Kidney tubule cell (primary cell): ENCODE measurements around the gene NR2F1.
"Not testable (repeated sequence)": the region's sequence is repeated elsewhere in the genome, so short reads cannot be mapped to it uniquely, and the experiment has no call there.

Experiments used
- DNase-seq: peaks from one replicate; pipeline ENCODE4 v3.0.0-alpha.2; 2018; ENCODE audit warnings: low spot score

The NR2F1 gene

DNA sequence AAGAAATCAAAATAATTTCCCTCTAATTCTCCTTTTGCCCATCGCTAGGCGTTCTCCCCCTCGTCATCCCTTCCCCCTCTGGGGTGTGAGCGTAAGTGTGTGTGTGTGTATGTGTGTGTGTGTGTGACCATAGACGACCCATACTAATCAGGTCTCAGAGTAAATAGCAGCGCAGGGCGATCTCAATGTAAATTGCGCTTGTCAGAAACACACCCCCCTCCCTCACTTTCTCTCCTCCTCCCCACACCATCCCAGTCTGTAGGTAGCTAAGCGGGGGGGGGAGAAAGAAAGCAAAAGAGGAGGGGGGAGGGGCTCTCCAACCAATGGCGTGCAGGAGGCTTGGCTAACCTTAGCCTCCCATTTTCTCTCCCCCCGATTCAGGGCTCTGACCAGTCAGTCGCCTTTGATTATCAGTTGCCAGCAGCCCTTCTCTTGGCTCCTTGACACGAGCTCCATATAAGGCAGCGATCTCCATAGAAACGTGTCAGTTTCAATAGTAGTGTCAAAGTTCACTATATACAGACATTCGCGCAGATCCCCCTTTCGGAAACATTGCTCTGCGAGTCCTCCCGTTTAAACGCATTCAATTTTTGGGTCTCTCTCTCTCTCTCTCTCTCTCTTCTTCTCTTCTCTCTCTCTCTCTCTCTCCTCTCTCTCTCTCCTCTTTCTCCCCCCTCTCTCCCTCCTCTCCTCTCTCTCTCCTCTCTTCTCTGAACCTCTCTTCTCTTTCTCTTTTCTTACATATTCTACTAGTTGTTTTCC is at the start of gene NR2F1:
Gene NR2F1, plus strand, starts transcription at position 546 of the 762 bp plus-strand sequence. CDS start 1,802 bp downstream, outside the sequence.
- DNase-seq = peak; percentile 87

DNA sequence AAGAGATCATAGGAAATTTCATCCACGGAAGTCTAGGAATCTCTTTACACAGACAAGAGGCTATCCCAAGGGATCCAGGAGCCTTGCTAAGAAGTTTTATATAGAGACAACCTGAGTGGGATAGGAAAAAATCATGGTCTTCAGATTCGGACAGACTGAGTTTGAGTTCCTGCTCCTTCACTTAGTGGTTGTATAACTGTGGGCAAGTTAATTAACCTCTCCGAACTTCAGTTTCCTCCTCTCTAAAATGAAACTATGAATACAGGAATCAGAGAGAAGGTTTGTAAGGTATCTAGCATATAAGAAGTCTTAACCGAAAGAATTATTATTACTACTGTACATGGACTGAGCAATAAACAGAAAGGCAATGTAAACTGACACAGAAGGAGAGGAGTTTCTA is 37.1 kb upstream of the NR2F1 start:
- DNase-seq = no peak

DNA sequence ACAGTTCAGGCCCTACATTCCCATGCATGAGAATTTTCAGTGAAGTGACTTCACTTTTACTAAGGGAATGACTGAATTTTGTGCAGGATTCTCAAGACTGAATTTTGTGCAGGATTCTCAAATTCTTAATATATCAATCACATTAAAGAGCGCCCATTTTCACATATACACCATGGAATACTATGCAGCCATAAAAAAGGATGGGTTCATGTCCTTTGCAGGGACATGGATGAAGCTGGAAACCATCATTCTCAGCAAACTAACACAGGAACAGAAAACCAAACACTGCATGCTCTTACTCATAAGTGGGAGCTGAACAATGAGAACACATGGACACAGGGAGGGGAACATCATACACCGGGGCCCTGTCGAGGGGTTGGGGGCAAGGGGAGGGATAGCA is 33.4 kb upstream of the NR2F1 start:
- not testable (repeated sequence) for DNase-seq

- DNase-seq = no peak
These were observed 25.9 kb upstream of the NR2F1 start for GRCh38 chr5:93557021-93557604.

DNA sequence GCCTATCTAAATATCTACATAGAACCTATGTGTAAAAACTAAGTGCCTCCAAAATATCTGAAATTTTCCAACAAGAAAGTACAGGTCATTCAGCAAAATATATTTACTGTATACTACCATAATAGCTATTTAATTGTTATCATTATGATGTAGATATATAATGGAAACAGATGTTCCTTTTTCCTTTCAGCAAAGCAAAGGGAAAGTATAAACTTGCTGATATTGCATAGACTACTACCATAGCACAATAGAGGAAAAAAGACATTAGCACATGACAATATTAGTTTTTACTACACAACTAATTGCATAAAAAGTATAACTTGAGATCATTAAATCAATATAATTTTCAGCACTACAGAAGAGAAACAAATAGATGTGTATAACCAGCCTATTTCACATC is 16.9 kb upstream of the NR2F1 start:
- DNase-seq = no peak

- no peak for DNase-seq
These were observed 15.6 kb upstream of the NR2F1 start for GRCh38 chr5:93567424-93567823.

DNA sequence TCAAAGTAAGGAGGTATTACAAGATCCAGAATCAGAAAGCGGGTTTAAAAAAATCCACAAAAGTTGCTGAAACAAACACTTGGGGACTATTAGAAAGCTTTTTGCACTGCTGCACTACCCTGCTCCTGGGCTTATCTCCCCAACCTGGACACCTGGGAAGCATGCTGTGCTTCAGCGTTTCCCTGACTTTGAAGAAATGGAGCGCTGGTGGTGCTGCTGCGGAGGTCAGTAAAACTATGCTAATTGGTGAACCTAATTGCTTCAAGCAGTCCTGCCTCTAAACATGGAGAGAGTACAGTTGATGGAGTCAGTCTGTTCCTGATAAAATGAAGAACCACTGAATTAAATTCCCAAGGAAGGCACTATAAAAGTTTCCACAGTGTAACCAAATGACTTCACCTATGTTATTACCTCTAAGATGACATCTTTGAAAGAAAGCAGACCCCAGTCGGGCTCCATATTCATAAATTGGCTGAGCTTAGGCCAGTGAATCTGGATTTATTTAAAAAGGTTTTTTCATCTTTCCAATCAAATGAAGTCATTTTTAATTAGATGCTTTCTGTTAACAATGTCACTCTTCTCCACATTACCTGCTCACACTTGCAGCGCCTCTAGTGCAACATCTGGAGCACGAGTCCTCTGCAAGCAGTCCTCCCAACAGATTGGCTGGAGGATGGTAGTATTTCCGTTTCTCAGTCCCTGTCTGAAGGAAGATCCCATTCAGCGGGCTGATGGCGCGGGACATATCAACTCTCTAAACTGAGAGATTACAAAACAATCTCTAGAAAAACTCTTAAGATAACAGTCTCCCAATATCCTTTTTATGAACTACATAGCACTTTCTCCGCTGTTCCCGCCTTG is 13.5 kb upstream of the NR2F1 start:
- no peak for DNase-seq

- no peak for DNase-seq
These were observed 12.5 kb upstream of the NR2F1 start for GRCh38 chr5:93570294-93571113.

GRCh38 chr5:93571114-93571949 is 11.7 kb upstream of the NR2F1 start:
- no peak for DNase-seq

GRCh38 chr5:93572101-93572607 is 10.9 kb upstream of the NR2F1 start:
- peak; percentile 8 for DNase-seq

DNA sequence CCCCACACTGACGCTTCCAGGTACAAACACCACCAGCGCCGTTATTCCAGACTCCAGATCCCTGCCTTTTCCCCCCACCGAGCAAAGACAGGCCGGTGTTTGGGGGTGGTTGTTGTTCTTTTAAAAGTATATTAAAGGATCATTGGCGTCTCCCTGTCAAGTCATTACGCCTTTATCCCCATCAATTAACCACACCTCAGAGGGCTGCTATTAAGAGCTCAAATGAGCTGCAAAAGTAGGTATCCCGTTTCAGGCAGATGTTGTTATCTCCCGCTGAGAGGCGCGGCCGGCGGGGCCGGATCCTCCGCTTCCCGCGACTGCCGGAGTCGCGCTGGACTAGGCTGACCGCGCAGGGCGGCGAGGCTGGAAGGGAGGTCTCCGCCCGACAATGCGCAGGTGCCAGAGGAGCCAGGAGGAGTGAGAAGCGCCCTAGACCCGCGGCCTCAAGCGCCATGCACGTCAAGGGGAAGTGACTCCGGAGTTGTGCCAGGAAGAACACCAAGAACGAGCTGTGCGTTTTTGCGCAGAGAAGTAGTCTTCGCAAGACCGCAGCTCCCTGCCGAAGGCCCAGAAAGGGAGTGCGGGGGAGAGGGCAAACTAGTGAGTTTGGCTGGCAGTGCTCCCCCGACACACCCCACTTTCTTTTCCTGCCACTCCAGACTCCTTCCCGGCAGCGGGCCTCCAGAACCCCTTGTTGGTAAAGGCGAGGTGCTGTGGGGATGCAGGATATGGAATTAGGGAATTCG is 10.2 kb upstream of the NR2F1 start:
- peak; percentile 20 for DNase-seq

GRCh38 chr5:93573354-93574351 is 9.4 kb upstream of the NR2F1 start:
- DNase-seq = no peak

DNA sequence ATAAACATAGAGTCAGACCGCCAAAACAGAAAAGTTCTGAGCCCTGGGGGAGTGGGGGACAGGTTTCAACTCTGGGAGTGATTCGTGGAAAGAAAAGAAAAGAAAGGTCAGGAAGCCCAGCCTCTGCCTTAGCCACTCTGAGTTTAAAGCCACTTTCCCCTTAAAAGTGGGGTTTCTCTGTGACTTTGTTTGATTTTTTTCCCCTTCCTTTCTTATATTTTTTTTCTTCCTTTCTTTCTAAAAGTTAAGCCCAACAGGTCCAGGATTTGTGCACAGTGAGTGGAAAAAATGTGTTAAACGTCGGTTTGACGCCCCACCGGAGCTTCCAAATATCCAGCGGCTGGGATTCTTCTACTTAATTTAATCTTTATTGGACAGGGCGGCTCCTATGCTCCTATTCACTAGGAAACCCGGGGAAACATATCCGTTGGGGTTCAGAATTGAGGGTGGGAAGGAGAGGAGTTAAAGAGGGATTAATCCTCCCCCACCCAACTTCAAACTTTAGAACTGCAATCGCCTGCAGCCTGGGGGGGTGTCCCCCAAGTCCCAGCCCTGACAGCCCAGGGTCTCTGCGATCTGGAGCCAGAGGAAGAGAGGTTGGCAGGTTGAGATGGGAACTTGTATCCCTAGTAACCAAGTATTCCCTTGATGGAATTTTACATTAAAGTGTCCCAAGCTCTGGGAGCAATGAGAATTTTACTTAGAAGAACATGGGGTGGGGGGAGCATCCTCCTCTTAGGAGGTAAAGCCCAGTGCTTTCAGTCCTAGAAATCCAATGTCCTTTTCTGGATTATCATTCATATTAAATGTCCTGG is 8.3 kb upstream of the NR2F1 start:
- DNase-seq = no peak

DNA sequence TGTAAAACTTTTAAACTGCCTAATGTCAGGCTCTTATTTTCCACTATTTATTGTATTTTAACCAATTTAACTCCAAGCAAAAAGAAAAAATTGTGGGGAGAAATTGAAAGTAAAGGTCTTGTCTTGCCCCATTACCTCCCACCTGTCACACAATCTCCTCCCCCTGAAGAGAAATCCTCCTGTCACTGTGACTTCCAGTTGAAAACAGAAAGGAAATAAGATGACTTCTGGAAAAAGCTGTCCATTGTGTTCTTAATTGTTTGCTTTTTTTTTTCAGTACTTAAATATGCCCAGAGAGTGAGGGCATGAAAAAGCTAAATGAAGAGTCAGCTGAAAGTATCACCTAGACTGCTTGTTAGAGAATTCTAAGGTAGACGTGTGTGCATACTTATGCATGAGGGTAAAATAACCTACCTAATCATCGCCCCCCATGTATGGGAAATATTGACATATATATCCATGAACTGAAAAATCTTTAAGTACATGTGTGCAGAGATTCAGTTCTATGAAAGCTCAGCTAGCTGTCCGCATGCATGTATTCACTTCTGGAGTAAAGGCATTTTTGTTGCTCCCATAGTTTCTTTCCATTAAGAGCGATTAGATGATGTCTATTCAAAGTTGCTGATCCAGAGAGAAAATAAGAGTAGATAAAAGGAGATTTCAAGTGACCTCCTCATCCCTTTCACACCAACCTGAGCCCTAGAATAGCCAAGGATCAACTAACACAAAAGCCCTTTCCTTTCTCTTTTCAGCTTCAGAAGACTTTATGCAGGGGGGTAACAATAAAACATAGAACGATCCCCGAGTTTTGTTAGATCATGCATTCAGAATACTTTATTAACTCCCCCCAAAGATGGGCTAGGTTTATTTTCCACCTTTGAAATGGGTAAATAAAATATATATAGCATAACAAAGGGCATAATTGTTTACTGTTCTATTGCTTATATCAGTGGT is 7.3 kb upstream of the NR2F1 start:
- DNase-seq = no peak

DNA sequence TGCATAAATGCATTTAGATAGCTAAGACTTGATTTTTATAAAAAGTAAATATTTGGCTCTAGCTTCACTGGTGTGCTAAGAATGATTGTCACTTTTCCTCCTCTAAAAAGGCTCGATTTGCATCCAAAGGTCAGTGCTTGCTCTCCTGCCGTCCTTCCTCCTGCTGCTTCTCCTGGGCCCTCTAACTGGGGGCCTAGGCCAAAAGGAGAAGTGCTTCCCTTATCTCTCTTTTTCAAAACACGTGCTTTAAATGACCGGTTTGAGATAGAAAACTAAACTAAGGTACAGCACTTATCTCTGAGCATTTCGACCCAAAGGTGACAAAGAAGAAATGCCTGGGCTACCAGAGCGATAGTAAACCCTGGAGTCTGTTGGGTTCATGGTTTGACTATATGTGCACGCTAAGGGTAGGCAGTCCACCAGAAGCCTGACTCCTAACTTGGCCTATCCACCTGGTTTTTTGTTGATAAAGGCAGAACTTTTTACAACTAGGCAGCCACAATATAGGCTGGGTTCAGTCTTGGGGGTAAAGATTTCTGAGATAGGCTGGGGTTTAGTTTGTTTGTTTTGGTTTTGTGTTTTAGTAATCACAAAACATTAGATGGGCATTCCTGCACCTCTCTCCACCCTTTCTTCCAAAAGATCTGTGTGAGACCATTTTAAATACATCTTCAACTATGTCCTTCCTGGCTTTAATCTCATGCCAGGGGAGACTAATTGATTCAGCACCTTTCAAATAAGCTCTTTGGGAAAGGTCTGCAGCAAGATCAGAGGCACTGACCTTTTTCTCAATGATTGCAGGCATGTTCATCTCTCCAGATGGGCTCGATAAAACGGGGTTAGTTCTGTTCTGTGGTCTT is 5.8 kb upstream of the NR2F1 start:
- no peak for DNase-seq
